ENCODE results near the gene DENND1A.

GRCh38 chr9:123406016-123406415 lies 523.9 kb downstream of the DENND1A start:
- TF ChIP-seq SUZ12 (IDR thresholded peaks at IDR 0.05; ENCODE audit: extremely low read depth, insufficient read depth, insufficient read length) (no peak), ZNF274 (IDR thresholded peaks at IDR 0.05; ENCODE audit: low read depth, low read length) (no peak), YY1 (IDR thresholded peaks at IDR 0.05; ENCODE audit: insufficient read depth, insufficient read length) (no peak)

Measured in NT2/D1 (cell line).